Measurements from ENCODE around the gene RAD51B.

- TF ChIP-seq CTCF (IDR thresholded peaks at IDR 0.05), result no peak
- TF ChIP-seq POLR2AphosphoS5 (IDR thresholded peaks at IDR 0.05), result no peak
- TF ChIP-seq POLR2A (IDR thresholded peaks at IDR 0.05), result no peak
Observed at GRCh38 chr14:68628605-68629310, 809.2 kb downstream of the RAD51B start.
